ENCODE measurements around the gene PDGFRB. TPM values are rescaled to one million over a fixed set of nuclear protein-coding genes. Genes with fewer than 3 reads are reported as not detected.

PDGFRB gene
- total RNA-seq, 1 experiment from 2014 or later = 1.8 TPM

GRCh38 chr5:150078802-150079689 is 76.6 kb downstream of the PDGFRB start:
- intact Hi-C loops (cut with micrococcal nuclease; ENCODE audit: unreplicated experiment) = no loop called here
- DNase-seq (ENCODE audit: low read depth, low spot score) (no peak), ATAC-seq (no peak)
- ChIA-PET POLR2A (no interaction called here), CTCF (no interaction called here)
- TF ChIP-seq SIN3A (IDR thresholded peaks at IDR 0.05; ENCODE audit: borderline replicate concordance, insufficient read depth, low read depth, low read length) = no peak
- no peak for TF ChIP-seq REST (IDR thresholded peaks at IDR 0.05; ENCODE audit: insufficient read depth in 1 of 2, low read depth in 2 of 2, low read length in 1 of 2)
- TF ChIP-seq POLR2AphosphoS5 (IDR thresholded peaks at IDR 0.05; ENCODE audit: low read depth, low read length) = no peak
- TF ChIP-seq CTCF (IDR thresholded peaks at IDR 0.05) = no peak
- TF ChIP-seq TCF7L2 (IDR thresholded peaks at IDR 0.05; ENCODE audit: low read depth, low read length) = no peak
- Histone ChIP-seq H3K4me1 (ENCODE audit: control insufficient read depth, insufficient read depth, low read length) (no peaks in the 10 kb centered on the region), H3K27me3 (ENCODE audit: control insufficient read depth, insufficient read depth, low read length) (no peaks in the 10 kb centered on the region), H3K27ac (ENCODE audit: low read length) (no peak overlapping the region), H3K9me3 (ENCODE audit: control insufficient read depth, insufficient read depth, low read depth, low read length) (no peaks in the 10 kb centered on the region), H3K4me3 (ENCODE audit: low read depth in 2 of 2, low read length in 2 of 2) (no peak overlapping the region), H3K36me3 (ENCODE audit: control insufficient read depth, insufficient read depth, low read length) (no peaks in the 10 kb centered on the region)
- in situ Hi-C loops (cut with HindIII; ENCODE audit: low pct_unique_long_range_greater_than_20kb, low sequenced_read_pairs) = no loop called here
- BruUV-seq (replicated peaks) = no TSS peak

- Histone ChIP-seq H3K27me3 (ENCODE audit: control insufficient read depth, insufficient read depth, low read length) (no peaks in the 10 kb centered on the region), H3K9me3 (ENCODE audit: control insufficient read depth, insufficient read depth, low read depth, low read length) (no peaks in the 10 kb centered on the region), H3K36me3 (ENCODE audit: control insufficient read depth, insufficient read depth, low read length) (no peaks in the 10 kb centered on the region), H3K4me3 (ENCODE audit: low read depth in 2 of 2, low read length in 2 of 2) (no peak overlapping the region), H3K27ac (ENCODE audit: low read length) (no peak overlapping the region), H3K4me1 (ENCODE audit: control insufficient read depth, insufficient read depth, low read length) (no peaks in the 10 kb centered on the region)
- in situ Hi-C loops (cut with HindIII; ENCODE audit: low pct_unique_long_range_greater_than_20kb, low sequenced_read_pairs) (no loop called here), intact Hi-C loops (cut with micrococcal nuclease; ENCODE audit: unreplicated experiment) (no loop called here)
- TF ChIP-seq TCF7L2 (IDR thresholded peaks at IDR 0.05; ENCODE audit: low read depth, low read length) (no peak), REST (IDR thresholded peaks at IDR 0.05; ENCODE audit: insufficient read depth in 1 of 2, low read depth in 2 of 2, low read length in 1 of 2) (no peak), SIN3A (IDR thresholded peaks at IDR 0.05; ENCODE audit: borderline replicate concordance, insufficient read depth, low read depth, low read length) (no peak), POLR2AphosphoS5 (IDR thresholded peaks at IDR 0.05; ENCODE audit: low read depth, low read length) (no peak), CTCF (IDR thresholded peaks at IDR 0.05) (no peak)
- ATAC-seq (no peak), DNase-seq (ENCODE audit: low read depth, low spot score) (no peak)
- POLR2A ChIA-PET = no interaction called here
- CTCF ChIA-PET = no interaction called here
- no TSS peak for BruUV-seq (replicated peaks)
Observed at GRCh38 chr5:150077996-150078801, 77.4 kb downstream of the PDGFRB start.
